Uterus (tissue), 2 donors: ENCODE measurements around the gene PAMR1.

Source experiments
- CTCF ChIP-seq, 4 experiments: fragments of 200-600 bp in 2 of 4; fragments of 450-650 bp in 2 of 4; sonication (generic) in 2 of 4; IDR thresholded peaks; one replicate each; pipeline ENCODE4 v1.5.1; 2016 to 2019; ENCODE audit warnings: antibody characterized with exemption in 4 of 4, mild to moderate bottlenecking in 2 of 4, moderate library complexity in 1 of 4
- POLR2A ChIP-seq, 2 donors: fragments of 450-650 bp; IDR thresholded peaks; one replicate each; pipeline ENCODE4 v1.6.1; 2016; ENCODE audit warnings: antibody characterized with exemption in 2 of 2, mild to moderate bottlenecking in 1 of 2, moderate library complexity in 1 of 2

- no peak for TF ChIP-seq CTCF (IDR thresholded peaks at IDR 0.05)
- TF ChIP-seq POLR2A (IDR thresholded peaks at IDR 0.05) = no peak
These were observed 34.5 kb upstream of the PAMR1 start for GRCh38 chr11:35559949-35560348.
